KBM-7 (cell line): Measurements from ENCODE around the gene MALSU1.

ENCODE experiments used
- DNase-seq: peaks from one replicate; pipeline ENCODE4 v3.0.0-alpha.2; 2015
- in situ Hi-C: fragments of 300-500 bp; cut with MboI; formaldehyde crosslinking; loops from 2 replicates; pipeline ENCODE4 v1.14.3; 2020; ENCODE audit warnings: low sequenced_read_pairs, low pct_unique_long_range_greater_than_20kb, mixed read lengths

The MALSU1 gene

DNA sequence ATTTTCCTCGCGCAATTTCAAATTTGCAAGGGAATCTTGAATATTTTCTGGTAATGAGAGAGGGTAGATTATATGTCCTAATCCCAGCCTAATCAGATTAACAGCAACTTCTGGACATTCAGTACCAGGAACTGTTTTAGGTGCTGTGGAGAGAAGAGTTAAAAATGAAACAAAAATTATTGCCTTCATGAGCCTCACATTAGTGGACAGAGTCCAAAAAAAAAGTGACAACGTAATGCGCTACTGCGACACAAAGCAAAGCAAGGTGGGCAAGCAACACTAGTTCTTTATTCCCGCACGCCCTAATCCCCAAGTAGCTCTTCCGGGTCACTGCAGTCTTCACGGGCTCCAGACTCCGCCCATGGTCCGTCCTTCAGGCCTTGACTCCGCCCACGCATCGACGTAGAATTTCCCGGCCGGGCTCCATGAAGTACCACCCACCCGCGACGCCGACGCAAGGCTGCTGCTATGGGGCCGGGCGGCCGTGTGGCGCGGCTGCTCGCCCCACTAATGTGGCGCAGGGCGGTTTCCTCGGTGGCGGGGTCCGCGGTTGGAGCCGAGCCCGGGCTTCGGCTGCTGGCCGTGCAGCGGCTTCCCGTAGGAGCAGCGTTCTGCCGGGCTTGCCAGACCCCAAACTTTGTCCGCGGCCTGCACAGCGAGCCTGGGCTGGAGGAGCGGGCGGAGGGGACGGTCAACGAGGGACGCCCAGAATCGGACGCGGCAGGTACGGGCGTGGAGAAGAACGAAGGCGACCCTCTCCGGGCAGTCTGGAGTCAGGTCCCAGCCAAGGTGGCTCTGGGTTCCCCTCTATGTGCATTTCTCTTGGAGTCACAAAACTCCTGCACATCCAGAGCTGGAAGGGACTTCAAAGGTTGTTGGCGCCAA, at the start of gene MALSU1:
Gene MALSU1 (plus strand): TSS at position 455 of the 885 bp plus-strand sequence. CDS start 14 bp downstream, at position 469.
- in situ Hi-C loops = no loop called here
- DNase-seq = peak; percentile 98

DNA sequence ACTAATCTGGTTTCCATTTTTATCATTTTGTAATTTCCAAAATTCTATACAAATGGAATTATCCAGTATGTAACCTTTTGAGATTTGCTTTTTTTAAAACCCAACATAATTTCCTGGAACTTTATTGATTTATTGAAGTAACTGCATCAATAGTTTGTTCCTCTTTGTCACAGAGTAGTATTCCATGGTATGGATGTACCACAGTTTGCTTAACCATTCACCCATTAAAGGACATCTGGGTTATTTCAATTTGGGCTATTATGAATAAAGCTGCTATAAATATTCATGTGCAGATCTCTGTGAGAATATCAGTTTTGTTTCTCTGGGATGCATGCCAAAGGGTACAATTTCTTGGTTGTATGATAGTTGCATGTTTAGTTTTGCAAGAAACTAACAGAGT, 49.7 kb upstream of the MALSU1 start:
- in situ Hi-C loops = no loop called here

DNA sequence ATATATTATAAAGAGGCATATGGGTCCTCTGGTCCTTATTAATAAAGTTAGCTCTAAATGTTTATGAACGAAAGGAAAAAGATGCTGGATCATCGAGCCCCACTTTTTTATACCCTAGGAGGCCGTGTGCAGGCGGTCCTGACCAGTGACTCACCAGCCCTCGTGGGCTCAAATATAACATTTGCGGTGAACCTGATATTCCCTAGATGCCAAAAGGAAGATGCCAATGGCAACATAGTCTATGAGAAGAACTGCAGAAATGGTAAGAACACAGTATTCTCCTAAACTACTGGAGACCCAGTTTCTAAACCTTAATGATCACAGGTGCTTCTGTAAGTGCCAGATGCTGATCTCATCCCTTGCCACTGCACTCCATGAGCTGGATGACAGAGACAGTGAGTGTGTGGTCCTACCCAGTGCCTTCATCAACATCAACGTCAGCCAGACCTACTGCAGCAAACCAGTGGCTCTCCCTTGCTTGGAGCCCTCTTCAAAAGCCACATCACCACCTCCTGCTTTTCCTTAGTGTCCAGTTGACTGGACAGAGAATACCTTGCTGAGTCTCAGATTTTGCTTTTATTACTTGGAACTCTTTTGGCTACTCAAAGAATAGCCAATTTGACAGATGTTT, 45.0 kb upstream of the MALSU1 start:
- in situ Hi-C loops = no loop called here
- DNase-seq = no peak

More for the DNA sequence above, 49.7 kb upstream of the MALSU1 start:
- no peak for DNase-seq

DNA sequence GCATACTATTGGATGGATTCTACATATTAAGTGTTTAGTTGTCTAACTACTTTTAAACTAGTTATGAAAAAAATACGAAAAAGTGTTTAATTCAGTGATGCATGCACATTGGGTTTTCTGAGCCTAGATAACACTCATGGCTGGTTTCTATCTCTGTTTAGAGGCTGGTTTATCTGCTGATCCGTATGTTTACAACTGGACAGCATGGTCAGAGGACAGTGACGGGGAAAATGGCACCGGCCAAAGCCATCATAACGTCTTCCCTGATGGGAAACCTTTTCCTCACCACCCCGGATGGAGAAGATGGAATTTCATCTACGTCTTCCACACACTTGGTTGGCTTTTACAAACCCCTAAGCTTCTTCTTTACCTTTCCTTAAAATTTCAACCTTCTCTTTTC, 42.4 kb upstream of the MALSU1 start:
- in situ Hi-C loops = no loop called here

GRCh38 chr7:23260371-23260770, 38.8 kb upstream of the MALSU1 start:
- no peak for DNase-seq
- in situ Hi-C loops = no loop called here

More for the DNA sequence above, 42.4 kb upstream of the MALSU1 start:
- DNase-seq = no peak

GRCh38 chr7:23261843-23262452, 37.2 kb upstream of the MALSU1 start:
- in situ Hi-C loops = no loop called here
- DNase-seq = peak; percentile 57

DNA sequence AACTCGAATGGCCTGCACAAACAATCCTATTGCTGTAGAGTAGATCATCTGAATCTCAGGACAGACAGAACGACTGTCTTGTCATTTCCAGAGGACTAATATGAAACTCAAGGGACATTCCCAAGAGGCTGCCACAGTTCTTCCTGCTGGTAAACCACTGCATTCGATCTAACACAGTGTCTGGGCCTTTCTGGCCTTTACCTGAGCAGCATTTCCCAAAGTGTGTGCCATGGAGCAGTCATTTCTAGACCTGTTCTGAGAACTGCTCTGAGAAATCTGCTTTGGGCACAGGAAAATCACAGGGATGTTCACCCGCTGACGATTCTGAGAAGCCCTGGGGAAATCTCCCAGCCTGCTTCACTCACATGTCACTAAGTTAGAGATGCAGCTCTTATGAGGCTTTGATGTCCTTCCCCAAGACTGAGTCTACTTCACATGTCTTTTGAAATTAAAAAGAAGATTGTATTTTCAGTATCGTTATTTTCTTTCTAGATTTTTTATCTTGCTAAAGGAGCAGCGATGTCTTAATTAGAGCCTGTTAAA, 34.2 kb upstream of the MALSU1 start:
- no peak for DNase-seq
- in situ Hi-C loops = no loop called here

DNA sequence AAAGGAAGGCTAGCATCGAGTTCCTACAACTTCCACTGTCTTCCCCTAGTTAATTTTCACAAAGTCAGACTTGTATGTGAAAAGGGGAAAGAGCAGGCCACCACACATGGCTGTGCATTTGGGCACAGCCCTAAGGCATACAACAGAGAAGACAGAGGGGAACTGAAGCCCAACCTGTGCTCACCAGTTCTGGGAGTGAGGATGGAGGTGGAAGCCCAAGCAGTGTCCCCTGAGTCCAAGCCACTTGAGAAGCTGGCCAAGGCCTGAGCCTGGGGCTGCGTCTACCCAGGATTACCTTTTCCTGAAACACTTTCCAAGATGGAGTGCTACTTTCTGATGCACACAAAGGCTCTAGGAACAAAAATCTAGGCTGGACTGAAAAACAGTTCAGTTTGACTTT, 32.2 kb upstream of the MALSU1 start:
- no peak for DNase-seq
- in situ Hi-C loops = no loop called here

DNA sequence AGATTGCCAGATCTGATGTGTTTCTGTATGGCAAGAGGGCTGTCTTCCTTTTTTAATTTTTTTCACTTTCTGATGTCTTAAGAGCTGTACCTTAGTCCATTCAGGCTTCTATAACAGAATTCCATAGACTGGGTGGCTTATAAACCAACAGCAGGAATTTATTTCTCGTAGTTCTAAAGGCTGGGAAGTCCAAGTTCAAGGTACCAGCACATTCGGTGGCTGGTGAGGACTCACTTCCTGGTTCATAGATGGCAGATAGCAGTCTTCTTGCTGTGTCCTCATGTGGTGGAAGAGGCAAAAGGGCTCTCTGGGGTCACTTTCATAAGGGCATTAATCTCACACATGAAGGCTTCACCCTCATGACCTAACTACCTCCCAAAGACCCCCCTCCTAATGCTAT, 31.8 kb upstream of the MALSU1 start:
- in situ Hi-C loops = no loop called here
- DNase-seq = no peak

- no peak for DNase-seq
- in situ Hi-C loops = no loop called here
Measured at GRCh38 chr7:23268167-23268566, 31.0 kb upstream of the MALSU1 start.

DNA sequence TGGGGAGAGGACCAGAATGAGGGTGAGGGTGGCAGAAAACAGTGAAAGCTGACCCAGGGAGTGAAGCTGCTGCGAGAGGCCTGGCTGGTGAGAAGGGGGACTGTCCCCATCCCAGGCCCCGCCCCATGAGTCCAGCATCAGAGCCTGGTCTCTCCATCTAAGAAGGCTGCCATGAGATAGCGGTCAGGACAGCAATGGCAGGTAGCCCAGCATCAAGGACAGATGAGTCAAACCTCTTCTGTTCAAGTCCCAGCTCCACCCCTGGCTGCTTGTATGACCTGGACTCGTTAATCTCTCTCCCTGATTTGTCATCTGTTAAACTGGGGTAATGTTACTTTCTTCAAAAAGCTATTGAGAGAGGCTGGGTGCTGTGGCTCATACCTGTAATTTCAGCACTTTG, 30.4 kb upstream of the MALSU1 start:
- in situ Hi-C loops = no loop called here
- no peak for DNase-seq

DNA sequence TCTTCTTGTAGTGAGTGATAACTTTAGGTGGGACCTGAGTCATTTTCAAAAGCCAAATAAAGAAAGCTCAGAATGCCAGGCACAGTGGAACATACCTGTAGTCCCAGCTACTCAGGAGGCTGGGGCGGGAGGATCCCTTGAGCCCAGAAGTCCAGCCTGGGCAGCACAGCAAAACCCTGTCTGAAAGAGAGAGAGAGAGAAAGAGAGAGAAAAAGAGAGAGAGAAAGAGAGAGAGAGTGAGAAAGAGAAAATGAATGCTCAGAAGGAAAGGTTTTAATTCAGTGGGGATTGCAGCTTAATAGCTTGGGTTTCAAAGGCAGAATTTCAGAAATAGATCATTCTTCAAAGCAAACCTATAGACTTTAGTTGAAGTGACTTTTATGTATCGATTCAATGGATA, 26.9 kb upstream of the MALSU1 start:
- DNase-seq = no peak
- in situ Hi-C loops = no loop called here

DNA sequence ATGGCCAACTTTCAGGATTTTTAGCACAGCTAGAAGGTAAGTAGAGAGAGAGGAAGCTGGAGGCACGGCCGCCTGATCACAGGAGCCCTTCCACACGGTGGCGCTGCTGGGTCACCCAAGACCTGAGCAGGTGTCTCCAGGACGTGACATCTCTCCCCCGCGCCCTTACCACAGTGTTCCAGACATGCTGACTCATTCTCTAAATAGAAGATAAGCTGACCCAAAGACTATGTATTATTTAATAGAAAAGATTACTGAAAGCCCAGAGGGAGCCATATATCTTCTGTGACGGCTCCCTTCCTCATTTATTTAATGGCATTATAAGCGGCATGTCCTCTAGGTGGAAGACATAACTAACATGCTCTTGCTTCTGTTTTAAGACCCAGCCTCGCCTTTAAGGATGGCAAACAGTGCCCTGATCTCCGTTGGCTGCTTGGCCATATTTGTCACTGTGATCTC, 26.0 kb upstream of the MALSU1 start:
- in situ Hi-C loops = no loop called here
- peak; percentile 96 for DNase-seq

- in situ Hi-C loops = no loop called here
- no peak for DNase-seq
Measured at GRCh38 chr7:23275912-23276311, 23.2 kb upstream of the MALSU1 start.

DNA sequence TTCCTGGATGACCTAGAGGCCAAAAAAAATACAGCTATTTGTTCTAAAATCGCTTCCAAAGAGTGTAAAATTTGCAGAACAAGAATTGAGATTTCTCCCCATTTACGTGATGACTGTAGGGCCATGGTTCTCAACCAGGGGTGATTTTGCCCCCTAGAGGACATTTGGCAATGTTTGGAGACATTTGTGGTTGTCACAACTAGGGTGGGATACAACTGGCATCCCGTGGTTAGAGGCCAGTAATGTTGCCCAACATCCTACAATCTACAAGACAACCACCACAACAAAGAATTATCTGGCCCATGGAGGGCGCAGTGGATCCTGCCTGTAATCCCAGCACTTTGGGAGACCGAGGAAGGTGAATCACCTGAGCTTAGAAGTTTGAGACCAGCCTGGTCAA, 22.8 kb upstream of the MALSU1 start:
- in situ Hi-C loops = no loop called here
- DNase-seq = peak; percentile 67

DNA sequence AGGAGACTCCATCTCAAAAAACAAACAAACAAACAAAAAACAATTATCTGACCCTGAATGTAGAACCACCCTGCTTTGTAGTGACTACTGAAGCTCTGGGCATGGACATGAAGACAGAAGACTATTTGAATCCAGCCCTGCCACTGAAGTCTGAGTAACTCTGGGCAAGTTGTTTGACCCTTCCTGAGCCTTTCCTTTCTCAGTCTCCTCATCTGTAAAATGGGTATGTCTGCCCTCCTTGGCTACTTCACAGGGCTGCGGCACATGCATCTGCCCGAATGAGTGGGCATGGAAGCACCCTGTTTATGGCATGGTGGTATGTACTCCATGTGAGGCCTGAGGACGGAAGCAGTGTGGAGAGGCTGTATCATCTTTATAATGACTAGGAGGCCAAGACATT, 22.2 kb upstream of the MALSU1 start:
- in situ Hi-C loops = no loop called here
- DNase-seq = no peak

- in situ Hi-C loops = no loop called here
- DNase-seq = peak; percentile 84
Measured at GRCh38 chr7:23277359-23277989, 21.7 kb upstream of the MALSU1 start.

GRCh38 chr7:23279819-23280525, 19.2 kb upstream of the MALSU1 start:
- DNase-seq = no peak
- in situ Hi-C loops = no loop called here

DNA sequence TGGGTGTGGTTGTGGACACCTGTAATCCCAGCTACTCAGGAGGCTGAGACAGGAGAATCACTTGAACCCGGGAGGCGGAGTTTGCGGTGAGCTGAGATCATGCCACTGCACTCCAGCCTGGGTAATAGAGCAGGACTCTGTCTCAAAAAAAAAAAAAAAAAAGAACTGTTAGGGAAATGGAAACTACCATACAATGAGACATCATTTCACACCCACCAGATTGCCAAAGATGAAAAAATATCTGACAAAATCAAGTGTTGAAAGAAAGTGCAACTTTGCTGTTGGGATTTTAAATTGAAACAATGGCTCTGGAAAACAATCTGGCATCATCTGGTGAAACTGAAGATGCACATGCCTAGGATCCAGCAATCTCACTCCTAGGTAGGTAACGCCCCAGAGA, 16.1 kb upstream of the MALSU1 start:
- no peak for DNase-seq
- in situ Hi-C loops = no loop called here
